Measurements from ENCODE around the gene RICTOR.

Gene RICTOR

GRCh38 chr5:38936269-38936668 is 137.9 kb downstream of the RICTOR start:
- Histone ChIP-seq H3F3A (ENCODE audit: insufficient read depth, low read length) (no peaks in the 10 kb centered on the region), H3K9me3 (ENCODE audit: low read length) (no peaks in the 10 kb centered on the region), H3K9ac (ENCODE audit: low read length) (no peak overlapping the region), H3K27ac (ENCODE audit: low read depth, low read length, poor library complexity, severe bottlenecking) (no peak overlapping the region), H2AFZ (ENCODE audit: low read length) (no peak overlapping the region), H3K4me2 (ENCODE audit: low read length) (no peak overlapping the region), H3K36me3 (ENCODE audit: insufficient read depth, low read length) (peaks cover 13% of the 10 kb centered on the region; the same call in 1 of the 2 replicates), H3K4me3 (ENCODE audit: low read depth, low read length, poor library complexity, severe bottlenecking) (no peak overlapping the region), H3K4me1 (ENCODE audit: insufficient read depth, low read length, severe bottlenecking) (no peaks in the 10 kb centered on the region), H3K9me2 (ENCODE audit: low read depth, low read length) (no peaks in the 10 kb centered on the region), H3K79me2 (ENCODE audit: insufficient read depth, low read length) (no peaks in the 10 kb centered on the region), H3K27me3 (ENCODE audit: insufficient read depth, low read length) (no peaks in the 10 kb centered on the region), H4K20me1 (ENCODE audit: insufficient read depth, low read length) (no peaks in the 10 kb centered on the region)
- TF ChIP-seq CTCF (IDR thresholded peaks at IDR 0.05; ENCODE audit: low read length), result no peak
- no peak for TF ChIP-seq EZH2 (IDR thresholded peaks at IDR 0.05; ENCODE audit: borderline replicate concordance, low read length)

- no peak for TF ChIP-seq EZH2 (IDR thresholded peaks at IDR 0.05; ENCODE audit: borderline replicate concordance, low read length)
- TF ChIP-seq CTCF (IDR thresholded peaks at IDR 0.05; ENCODE audit: low read length), result no peak
- no peaks in the 10 kb centered on the region for H4K20me1 ChIP-seq (ENCODE audit: insufficient read depth, low read length)
- no peak overlapping the region for H3K4me3 ChIP-seq (ENCODE audit: low read depth, low read length, poor library complexity, severe bottlenecking)
- no peaks in the 10 kb centered on the region for H3F3A ChIP-seq (ENCODE audit: insufficient read depth, low read length)
- no peaks in the 10 kb centered on the region for H3K79me2 ChIP-seq (ENCODE audit: insufficient read depth, low read length)
- H3K27ac ChIP-seq (ENCODE audit: low read depth, low read length, poor library complexity, severe bottlenecking), result no peak overlapping the region
- no peaks in the 10 kb centered on the region for H3K9me3 ChIP-seq (ENCODE audit: low read length)
- H3K9me2 ChIP-seq (ENCODE audit: low read depth, low read length), result no peaks in the 10 kb centered on the region
- no peak overlapping the region for H2AFZ ChIP-seq (ENCODE audit: low read length)
- H3K36me3 ChIP-seq (ENCODE audit: insufficient read depth, low read length), result peaks cover 13% of the 10 kb centered on the region; the same call in 1 of the 2 replicates
- no peak overlapping the region for H3K9ac ChIP-seq (ENCODE audit: low read length)
- H3K4me1 ChIP-seq (ENCODE audit: insufficient read depth, low read length, severe bottlenecking), result no peaks in the 10 kb centered on the region
- no peak overlapping the region for H3K4me2 ChIP-seq (ENCODE audit: low read length)
- H3K27me3 ChIP-seq (ENCODE audit: insufficient read depth, low read length), result no peaks in the 10 kb centered on the region
Observed at GRCh38 chr5:38935437-38935836, 138.8 kb downstream of the RICTOR start.

DNA sequence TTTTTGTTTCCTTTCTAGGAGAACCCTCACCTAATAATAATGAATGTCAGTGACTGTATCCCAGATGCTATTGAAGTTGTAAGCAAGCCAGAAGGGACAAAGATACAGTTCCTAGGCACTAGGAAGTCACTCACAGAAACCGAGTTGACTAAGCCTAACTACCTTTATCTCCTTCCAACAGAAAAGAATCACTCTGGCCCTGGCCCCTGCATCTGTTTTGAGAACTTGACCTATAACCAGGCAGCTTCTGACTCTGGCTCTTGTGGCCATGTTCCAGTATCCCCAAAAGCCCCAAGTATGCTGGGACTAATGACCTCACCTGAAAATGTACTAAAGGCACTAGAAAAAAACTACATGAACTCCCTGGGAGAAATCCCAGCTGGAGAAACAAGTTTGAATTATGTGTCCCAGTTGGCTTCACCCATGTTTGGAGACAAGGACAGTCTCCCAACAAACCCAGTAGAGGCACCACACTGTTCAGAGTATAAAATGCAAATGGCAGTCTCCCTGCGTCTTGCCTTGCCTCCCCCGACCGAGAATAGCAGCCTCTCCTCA is 141.3 kb downstream of the RICTOR start:
- no peaks in the 10 kb centered on the region for H3K27me3 ChIP-seq (ENCODE audit: insufficient read depth, low read length)
- no peaks in the 10 kb centered on the region for H4K20me1 ChIP-seq (ENCODE audit: insufficient read depth, low read length)
- no peaks in the 10 kb centered on the region for H3K9me3 ChIP-seq (ENCODE audit: low read length)
- H3K27ac ChIP-seq (ENCODE audit: low read depth, low read length, poor library complexity, severe bottlenecking), result no peak overlapping the region
- no peaks in the 10 kb centered on the region for H3K4me1 ChIP-seq (ENCODE audit: insufficient read depth, low read length, severe bottlenecking)
- H3K9me2 ChIP-seq (ENCODE audit: low read depth, low read length), result no peaks in the 10 kb centered on the region
- H3K36me3 ChIP-seq (ENCODE audit: insufficient read depth, low read length), result peaks cover 6% of the 10 kb centered on the region; the same call in 1 of the 2 replicates
- H3F3A ChIP-seq (ENCODE audit: insufficient read depth, low read length), result no peaks in the 10 kb centered on the region
- H3K4me2 ChIP-seq (ENCODE audit: low read length), result no peak overlapping the region
- H3K79me2 ChIP-seq (ENCODE audit: insufficient read depth, low read length), result no peaks in the 10 kb centered on the region
- H3K4me3 ChIP-seq (ENCODE audit: low read depth, low read length, poor library complexity, severe bottlenecking), result no peak overlapping the region
- no peak overlapping the region for H2AFZ ChIP-seq (ENCODE audit: low read length)
- H3K9ac ChIP-seq (ENCODE audit: low read length), result no peak overlapping the region
- no peak for TF ChIP-seq CTCF (IDR thresholded peaks at IDR 0.05; ENCODE audit: low read length)
- no peak for TF ChIP-seq EZH2 (IDR thresholded peaks at IDR 0.05; ENCODE audit: borderline replicate concordance, low read length)
